GM12874 (cell line): ENCODE measurements around the gene C3orf22.

ENCODE experiments used
- TF ChIP-seq, protein P1 (sequence below): IDR thresholded peaks from 2 replicates; pipeline ENCODE4 v1.5.1; 2011; ENCODE audit warnings: low read depth, mild to moderate bottlenecking, control low read depth, low read length, moderate library complexity; ENCODE audit not compliant: insufficient read depth

The C3orf22 gene

DNA sequence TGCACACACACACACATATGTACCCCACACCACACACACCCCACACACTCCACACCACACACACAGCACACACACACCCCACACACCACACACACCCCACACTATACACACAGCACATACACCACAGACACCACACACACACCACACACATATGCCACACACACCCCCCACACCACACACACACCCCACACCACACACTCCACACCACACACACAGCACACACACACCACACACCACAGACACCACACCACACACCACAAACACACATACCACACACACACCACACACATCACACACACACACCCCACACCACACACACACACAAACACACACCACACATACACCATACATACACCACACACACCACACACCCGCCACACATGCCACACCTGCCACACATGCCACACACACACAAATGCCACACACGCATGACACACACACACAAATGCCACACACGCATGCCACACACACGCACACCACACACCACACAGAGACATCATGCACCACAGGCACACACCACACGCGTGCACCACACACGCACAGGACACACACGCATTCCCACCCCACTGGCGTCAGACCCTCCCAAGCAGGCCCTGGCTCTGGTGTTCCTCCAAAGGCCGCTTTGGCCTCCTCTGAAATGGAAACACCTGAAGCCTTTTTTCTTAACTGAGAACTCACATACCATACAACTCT lies 19.0 kb downstream of the C3orf22 start:
- TF ChIP-seq, protein P1, sequence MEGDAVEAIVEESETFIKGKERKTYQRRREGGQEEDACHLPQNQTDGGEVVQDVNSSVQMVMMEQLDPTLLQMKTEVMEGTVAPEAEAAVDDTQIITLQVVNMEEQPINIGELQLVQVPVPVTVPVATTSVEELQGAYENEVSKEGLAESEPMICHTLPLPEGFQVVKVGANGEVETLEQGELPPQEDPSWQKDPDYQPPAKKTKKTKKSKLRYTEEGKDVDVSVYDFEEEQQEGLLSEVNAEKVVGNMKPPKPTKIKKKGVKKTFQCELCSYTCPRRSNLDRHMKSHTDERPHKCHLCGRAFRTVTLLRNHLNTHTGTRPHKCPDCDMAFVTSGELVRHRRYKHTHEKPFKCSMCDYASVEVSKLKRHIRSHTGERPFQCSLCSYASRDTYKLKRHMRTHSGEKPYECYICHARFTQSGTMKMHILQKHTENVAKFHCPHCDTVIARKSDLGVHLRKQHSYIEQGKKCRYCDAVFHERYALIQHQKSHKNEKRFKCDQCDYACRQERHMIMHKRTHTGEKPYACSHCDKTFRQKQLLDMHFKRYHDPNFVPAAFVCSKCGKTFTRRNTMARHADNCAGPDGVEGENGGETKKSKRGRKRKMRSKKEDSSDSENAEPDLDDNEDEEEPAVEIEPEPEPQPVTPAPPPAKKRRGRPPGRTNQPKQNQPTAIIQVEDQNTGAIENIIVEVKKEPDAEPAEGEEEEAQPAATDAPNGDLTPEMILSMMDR = no peak

DNA sequence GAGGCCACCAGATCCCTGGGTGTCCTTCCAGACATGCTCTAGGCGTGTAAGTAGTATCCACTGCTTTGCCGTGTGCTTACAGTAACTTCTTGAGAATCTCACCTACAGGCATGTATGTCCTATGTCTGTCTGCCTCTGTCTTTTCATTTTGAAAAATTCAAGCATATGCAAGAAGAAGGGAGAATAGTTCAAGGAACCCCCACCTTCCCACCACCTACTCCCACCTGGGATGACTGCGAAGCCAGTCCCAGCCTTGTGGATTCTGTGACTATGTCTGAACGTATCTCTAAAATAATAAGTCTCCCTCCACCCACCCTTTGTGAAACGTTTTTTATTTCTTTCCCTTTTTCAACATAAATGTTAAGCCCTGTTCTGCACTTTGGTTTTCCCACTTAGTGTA lies 19.8 kb downstream of the C3orf22 start:
- TF ChIP-seq, protein P1 = no peak

DNA sequence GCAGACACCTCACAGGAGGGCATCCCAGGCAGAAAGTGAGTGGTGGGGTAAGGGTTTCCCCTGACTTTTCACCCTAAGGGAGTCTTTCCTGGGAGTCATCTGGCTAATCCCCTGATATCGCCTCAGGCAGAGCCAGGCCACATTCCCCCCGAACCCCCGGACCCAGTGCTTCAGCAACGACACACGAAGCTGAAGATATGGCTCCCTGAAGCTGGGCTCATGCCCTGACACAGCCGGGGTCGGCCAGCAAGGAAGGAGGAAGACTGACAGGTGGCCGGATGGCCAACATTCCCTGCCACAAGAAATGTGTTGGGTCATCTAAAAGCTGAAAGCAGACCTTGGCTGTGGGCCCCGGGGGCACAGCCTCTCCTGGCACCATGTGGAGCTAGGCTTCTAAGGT lies 20.4 kb downstream of the C3orf22 start:
- TF ChIP-seq, protein P1 = no peak

DNA sequence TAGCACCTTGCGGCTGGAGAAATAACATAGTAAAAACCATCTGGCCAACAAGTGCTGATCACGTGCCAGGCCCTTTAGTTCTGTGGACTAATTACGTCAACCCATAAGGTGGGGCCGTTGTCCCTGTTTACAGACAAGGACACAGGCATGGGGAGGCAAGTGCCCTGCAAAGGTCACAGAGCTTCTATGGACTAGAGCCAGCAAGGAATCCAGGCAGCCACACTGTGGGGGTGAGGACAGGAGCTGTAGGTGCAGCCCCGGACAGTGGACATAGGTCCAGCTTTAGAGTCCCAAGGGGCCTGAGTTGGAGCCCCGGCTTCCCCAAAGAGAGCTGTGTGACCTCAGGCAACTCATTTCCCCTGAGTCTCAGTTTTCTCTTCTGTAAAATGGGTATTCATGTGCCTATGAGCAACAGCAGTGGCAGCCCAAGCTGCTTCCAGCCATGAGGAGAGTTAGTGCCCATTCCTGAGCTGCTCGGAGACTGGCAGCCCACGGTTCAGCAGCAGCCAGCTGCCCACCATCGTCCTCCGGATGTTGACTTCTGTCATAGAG lies 20.9 kb downstream of the C3orf22 start:
- TF ChIP-seq, protein P1 = no peak

GRCh38 chr3:126537116-126537729 lies 21.5 kb downstream of the C3orf22 start:
- TF ChIP-seq, protein P1 = no peak

- TF ChIP-seq, protein P1 = no peak
Observed at GRCh38 chr3:126536126-126536525, 22.6 kb downstream of the C3orf22 start.

DNA sequence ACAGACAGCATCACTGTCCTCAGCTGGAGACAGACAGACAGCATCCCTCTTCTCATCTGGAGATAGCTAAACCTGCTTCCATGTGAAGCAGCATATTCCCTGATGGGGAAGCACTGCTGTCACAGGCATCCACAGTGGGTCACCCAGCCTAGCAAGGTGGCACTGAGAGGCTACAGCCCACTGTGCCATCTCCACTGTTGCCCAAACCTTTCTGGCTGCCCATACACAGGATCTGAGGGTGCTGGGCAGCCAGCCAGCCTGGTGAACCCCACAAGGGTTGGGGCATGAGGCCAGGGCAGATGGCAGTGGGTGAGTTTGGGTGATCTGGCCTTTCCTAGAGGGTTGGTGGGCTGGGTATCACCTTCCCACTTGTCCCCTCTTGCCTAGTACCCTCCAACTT lies 23.1 kb downstream of the C3orf22 start:
- TF ChIP-seq, protein P1 = no peak
